Kidney (tissue), 14 donors: ENCODE results near the gene PCLO. TPM values are rescaled to one million over a fixed set of nuclear protein-coding genes. Genes with fewer than 3 reads are reported as not detected.

Source experiments
- DNase-seq, 5 donors: peaks; one replicate each; pipeline ENCODE4 v3.0.0-alpha.2; 2013 to 2020
- FAIRE-seq: peaks from 2 replicates; lab custom pipeline; 2012; peaks lifted over from hg19 to GRCh38; lab: Jason Lieb, UNC
- H3K27ac ChIP-seq, 2 donors: one replicate each; pipeline ENCODE4 v1.7.0; 2013; ENCODE audit warnings: low read depth in 2 of 2, low read length in 2 of 2, inconsistent platforms in 1 of 2
- H3K27me3 ChIP-seq: one replicate; pipeline ENCODE4 v1.7.1; 2013; ENCODE audit warnings: low read length, inconsistent platforms; ENCODE audit not compliant: control insufficient read depth, insufficient read depth
- H3K36me3 ChIP-seq, 3 donors: one replicate each; pipeline versions ENCODE4 v1.7.0 to v1.7.1; 2013; ENCODE audit warnings: low read length in 3 of 3, control low read depth in 1 of 3, inconsistent platforms in 1 of 3; ENCODE audit not compliant: insufficient read depth in 3 of 3, control insufficient read depth in 2 of 3
- H3K4me1 ChIP-seq, 3 donors: one replicate each; pipeline versions ENCODE4 v1.7.0 to v1.7.1; 2013; ENCODE audit warnings: low read length in 3 of 3, inconsistent platforms in 1 of 3, low read depth in 1 of 3; ENCODE audit not compliant: control insufficient read depth in 2 of 3, insufficient read depth in 2 of 3
- H3K4me3 ChIP-seq, 3 donors: one replicate each; pipeline versions ENCODE4 v1.7.0 to v1.8.1; 2013; ENCODE audit warnings: low read length in 3 of 3, control low read depth in 1 of 3, inconsistent platforms in 1 of 3
- H3K9ac ChIP-seq, 3 donors: one replicate each; pipeline versions ENCODE4 v1.7.0 to v1.7.1; 2013; ENCODE audit warnings: low read length in 3 of 3, control low read depth in 1 of 3, inconsistent platforms in 1 of 3
- H3K9me3 ChIP-seq, 3 donors: one replicate each; pipeline versions ENCODE4 v1.7.0 to v1.7.1; 2013; ENCODE audit warnings: low read length in 3 of 3, control low read depth in 1 of 3, inconsistent platforms in 1 of 3; ENCODE audit not compliant: control insufficient read depth in 2 of 3, insufficient read depth in 1 of 3
- intact Hi-C: fragments of 100-400 bp; cut with DNase I; formaldehyde crosslinking; loops from one replicate; pipeline ENCODE4 v1.11.1; 2022
- polyA plus RNA-seq: library from polyadenylated mRNA; stranded (reverse); fragments of 350-450 nt; fragmentation: Illumina TruSeq; extraction: RNeasy Lipid Tissue Mini Kit (QIAGEN cat#74804); gene quantifications from one replicate; pipeline ENCODE4 v1.2.3, GENCODE V29; 2014; ENCODE audit warnings: low read depth, low replicate concordance; ENCODE audit not compliant: insufficient read depth
- total RNA-seq: library from RNA; stranded (reverse); fragmentation: NEBNext Ultra II Directional; extraction: Animal tissue kit (Norgen Biotek cat#: 25700); gene quantifications from one replicate; pipeline ENCODE4 v1.2.1, GENCODE V29; 2021
- TF ChIP-seq, protein P1 (sequence below): IDR thresholded peaks from 3 replicates; pipeline ENCODE4 v1.5.1; 2012; ENCODE audit warnings: mild to moderate bottlenecking, moderate library complexity, borderline replicate concordance; ENCODE audit not compliant: insufficient read depth; ENCODE audit errors: extremely low read depth
- donor health status: control.
- donor health status: control.
- donor health status: control.
- donor health status: control.
- donor health status: control.
- donor health status: DM: yes; HTN: yes; CAD: no.
- donor health status: Normal renal cell carcinoma (clear cell type).

PCLO gene
- total and polyA plus RNA-seq, 2 donors from 2014 or later, result 4.0 to 12.0 TPM

- Histone ChIP-seq H3K27me3 (no peaks in the 10 kb centered on the region), H3K4me1 (no peaks in the 10 kb centered on the region), H3K36me3 (no peaks in the 10 kb centered on the region), H3K9ac (no peak overlapping the region), H3K9me3 (no peaks in the 10 kb centered on the region), H3K4me3 (no peak overlapping the region), H3K27ac (no peak overlapping the region)
- no peak for FAIRE-seq
- intact Hi-C loops, result no loop called here
- TF ChIP-seq, protein P1, sequence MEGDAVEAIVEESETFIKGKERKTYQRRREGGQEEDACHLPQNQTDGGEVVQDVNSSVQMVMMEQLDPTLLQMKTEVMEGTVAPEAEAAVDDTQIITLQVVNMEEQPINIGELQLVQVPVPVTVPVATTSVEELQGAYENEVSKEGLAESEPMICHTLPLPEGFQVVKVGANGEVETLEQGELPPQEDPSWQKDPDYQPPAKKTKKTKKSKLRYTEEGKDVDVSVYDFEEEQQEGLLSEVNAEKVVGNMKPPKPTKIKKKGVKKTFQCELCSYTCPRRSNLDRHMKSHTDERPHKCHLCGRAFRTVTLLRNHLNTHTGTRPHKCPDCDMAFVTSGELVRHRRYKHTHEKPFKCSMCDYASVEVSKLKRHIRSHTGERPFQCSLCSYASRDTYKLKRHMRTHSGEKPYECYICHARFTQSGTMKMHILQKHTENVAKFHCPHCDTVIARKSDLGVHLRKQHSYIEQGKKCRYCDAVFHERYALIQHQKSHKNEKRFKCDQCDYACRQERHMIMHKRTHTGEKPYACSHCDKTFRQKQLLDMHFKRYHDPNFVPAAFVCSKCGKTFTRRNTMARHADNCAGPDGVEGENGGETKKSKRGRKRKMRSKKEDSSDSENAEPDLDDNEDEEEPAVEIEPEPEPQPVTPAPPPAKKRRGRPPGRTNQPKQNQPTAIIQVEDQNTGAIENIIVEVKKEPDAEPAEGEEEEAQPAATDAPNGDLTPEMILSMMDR, result no peak
- no peak for DNase-seq
Observed at GRCh38 chr7:83148776-83149175, 13.9 kb downstream of the PCLO start.

DNA sequence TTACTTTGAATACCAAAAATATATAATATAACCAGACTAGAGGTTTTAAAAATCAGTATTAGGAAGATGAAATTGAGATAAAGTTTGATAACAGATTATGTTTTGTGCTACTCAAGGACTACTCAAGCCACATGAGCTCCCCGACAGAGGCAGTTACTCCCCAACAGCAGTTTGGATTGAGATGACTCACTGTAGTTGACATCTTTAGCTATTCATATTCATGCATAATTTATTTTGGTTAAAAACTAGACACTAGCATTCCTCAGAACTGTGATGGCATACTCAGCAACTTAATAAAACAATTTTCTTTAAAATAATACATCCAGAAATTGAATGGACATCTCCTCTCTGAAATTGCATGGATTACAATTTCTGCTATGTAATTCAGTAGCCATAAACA is 19.6 kb downstream of the PCLO start:
- Histone ChIP-seq H3K4me3 (no peak overlapping the region), H3K9ac (no peak overlapping the region), H3K9me3 (no peaks in the 10 kb centered on the region), H3K27ac (no peak overlapping the region), H3K27me3 (no peaks in the 10 kb centered on the region), H3K36me3 (no peaks in the 10 kb centered on the region), H3K4me1 (no peaks in the 10 kb centered on the region)
- intact Hi-C loops, result no loop called here
- DNase-seq (no peak), FAIRE-seq (no peak)
- TF ChIP-seq, protein P1, result no peak

DNA sequence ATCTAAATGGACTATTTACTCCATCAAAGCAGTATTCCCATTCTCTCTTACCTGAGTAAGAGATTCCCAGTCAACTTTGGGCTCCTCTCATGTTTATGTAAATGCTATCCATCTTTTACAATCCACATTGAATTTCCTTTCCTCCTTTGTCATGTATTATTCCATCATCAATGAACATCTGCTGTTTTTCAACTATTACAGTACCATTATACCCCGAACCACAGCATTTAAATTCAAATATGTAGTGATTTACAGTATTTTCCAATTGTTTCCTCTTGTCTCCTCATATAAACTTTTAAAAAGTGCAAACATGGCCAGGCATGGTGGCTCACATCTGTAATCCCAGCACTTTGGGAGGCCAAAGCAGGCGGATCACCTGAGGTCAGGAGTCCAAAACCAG is 20.3 kb downstream of the PCLO start:
- no peak overlapping the region for H3K27ac ChIP-seq
- no peak overlapping the region for H3K9ac ChIP-seq
- H3K27me3 ChIP-seq, result no peaks in the 10 kb centered on the region
- intact Hi-C loops, result no loop called here
- FAIRE-seq (no peak), DNase-seq (no peak)
- H3K9me3 ChIP-seq, result no peaks in the 10 kb centered on the region
- H3K4me1 ChIP-seq, result no peaks in the 10 kb centered on the region
- H3K36me3 ChIP-seq, result no peaks in the 10 kb centered on the region
- TF ChIP-seq, protein P1, result no peak
- H3K4me3 ChIP-seq, result no peak overlapping the region

DNA sequence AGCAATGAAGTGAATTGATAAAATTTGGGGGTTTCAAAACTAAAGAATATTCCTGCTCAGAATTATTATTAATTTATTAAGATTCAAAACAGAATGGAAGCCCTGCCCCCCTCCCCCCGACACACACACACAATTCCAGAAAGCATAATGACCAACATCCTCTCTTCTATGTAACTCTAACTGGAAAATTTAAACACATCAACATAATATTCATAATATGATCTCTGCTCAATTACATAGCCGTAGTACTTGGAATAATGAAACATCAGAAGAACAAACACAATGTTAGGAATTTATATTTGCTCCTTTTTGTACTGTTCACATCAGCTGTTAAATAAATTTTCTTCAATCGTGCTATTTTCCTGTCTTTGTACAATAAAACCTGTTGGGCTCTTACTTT is 20.8 kb downstream of the PCLO start:
- no peak for FAIRE-seq
- Histone ChIP-seq H3K4me3 (no peak overlapping the region), H3K27ac (no peak overlapping the region), H3K9me3 (no peaks in the 10 kb centered on the region), H3K9ac (no peak overlapping the region), H3K27me3 (no peaks in the 10 kb centered on the region), H3K4me1 (no peaks in the 10 kb centered on the region), H3K36me3 (no peaks in the 10 kb centered on the region)
- no peak for DNase-seq
- intact Hi-C loops, result no loop called here
- TF ChIP-seq, protein P1, result no peak
